Neural progenitor cell (in vitro differentiated cells): ENCODE measurements around the gene LRFN4. TPM values are rescaled to one million over a fixed set of nuclear protein-coding genes. Genes with fewer than 3 reads are reported as not detected.

Experiments
- DNase-seq: peaks from one replicate; pipeline ENCODE4 v3.0.0-alpha.2; 2016; ENCODE audit warnings: low spot score
- H2AFZ ChIP-seq: fragments of 200-600 bp; sonication (generic); replicated peaks from 2 replicates; pipeline ENCODE4 v1.6.1; 2016; ENCODE audit warnings: antibody characterized with exemption
- H3F3A ChIP-seq: fragments of 200-600 bp; sonication (generic); 2 replicates; pipeline ENCODE4 v1.6.1; 2016; ENCODE audit warnings: antibody characterized with exemption, low read depth
- H3K27ac ChIP-seq: fragments of 200-600 bp; sonication (generic); 2 replicates; pipeline ENCODE4 v1.5.1; 2016; ENCODE audit warnings: mild to moderate bottlenecking
- H3K27me3 ChIP-seq: fragments of 200-600 bp; sonication (generic); 2 replicates; pipeline ENCODE4 v1.6.1; 2016; ENCODE audit warnings: mild to moderate bottlenecking, moderate library complexity
- H3K36me3 ChIP-seq: fragments of 200-600 bp; sonication (generic); 2 replicates; pipeline ENCODE4 v1.5.1; 2016
- H3K4me1 ChIP-seq: fragments of 200-600 bp; sonication (generic); 2 replicates; pipeline ENCODE4 v1.6.1; 2016; ENCODE audit warnings: mixed run types
- H3K4me2 ChIP-seq: fragments of 200-600 bp; sonication (generic); 2 replicates; pipeline ENCODE4 v1.6.1; 2016
- H3K4me3 ChIP-seq: fragments of 200-600 bp; sonication (generic); 2 replicates; pipeline ENCODE4 v1.5.1; 2016
- H3K79me2 ChIP-seq: fragments of 200-600 bp; sonication (generic); 2 replicates; pipeline ENCODE4 v1.6.1; 2016; ENCODE audit warnings: low read depth
- H3K9ac ChIP-seq: fragments of 200-600 bp; sonication (generic); 2 replicates; pipeline ENCODE4 v1.6.1; 2016
- H3K9me3 ChIP-seq: fragments of 200-600 bp; sonication (generic); 2 replicates; pipeline ENCODE4 v1.5.1; 2016; ENCODE audit warnings: low read depth
- H4K20me1 ChIP-seq: fragments of 200-600 bp; sonication (generic); 2 replicates; pipeline ENCODE4 v1.6.1; 2016; ENCODE audit warnings: low read depth
- H3K27ac Mint-ChIP-seq: 3 replicates; pipeline ENCODE4 v1.8.0; 2021; ENCODE audit warnings: mixed read lengths
- H3K27me3 Mint-ChIP-seq: 2 replicates; pipeline ENCODE4 v1.8.0; 2022; ENCODE audit warnings: low read depth, mild to moderate bottlenecking, inconsistent platforms, moderate library complexity, mixed read lengths; ENCODE audit not compliant: insufficient read depth
- H3K36me3 Mint-ChIP-seq: 3 replicates; pipeline ENCODE4 v1.8.0; 2021; ENCODE audit warnings: mixed read lengths
- H3K4me1 Mint-ChIP-seq: 3 replicates; pipeline ENCODE4 v1.8.0; 2021; ENCODE audit warnings: mixed read lengths
- H3K4me3 Mint-ChIP-seq: 3 replicates; pipeline ENCODE4 v1.8.0; 2021; ENCODE audit warnings: mild to moderate bottlenecking, moderate library complexity, mixed read lengths
- H3K9me3 Mint-ChIP-seq: 3 replicates; pipeline ENCODE4 v1.8.0; 2020; ENCODE audit warnings: mixed read lengths
- EZH2 ChIP-seq: fragments of 200-600 bp; sonication (generic); IDR thresholded peaks from 2 replicates; pipeline ENCODE4 v1.6.1; 2017; ENCODE audit warnings: antibody characterized with exemption, mild to moderate bottlenecking, moderate library complexity
- EZH2phosphoT487 ChIP-seq: fragments of 200-600 bp; sonication (generic); IDR thresholded peaks from 2 replicates; pipeline ENCODE4 v1.6.1; 2017; ENCODE audit warnings: antibody characterized with exemption
- total RNA-seq: library from RNA; depleted of rRNA; stranded (reverse); fragments of >200 nt; gene quantifications from 2 replicates; pipeline ENCODE4 v1.2.3, GENCODE V29; 2015; ENCODE audit warnings: low replicate concordance
- TF ChIP-seq, protein P1 (sequence below): fragments of 200-600 bp; sonication (generic); IDR thresholded peaks from 2 replicates; pipeline ENCODE4 v1.5.1; 2017; ENCODE audit warnings: antibody characterized with exemption, mild to moderate bottlenecking

LRFN4 gene
- total RNA-seq, 1 donor from 2014 or later = 6.7 TPM

DNA sequence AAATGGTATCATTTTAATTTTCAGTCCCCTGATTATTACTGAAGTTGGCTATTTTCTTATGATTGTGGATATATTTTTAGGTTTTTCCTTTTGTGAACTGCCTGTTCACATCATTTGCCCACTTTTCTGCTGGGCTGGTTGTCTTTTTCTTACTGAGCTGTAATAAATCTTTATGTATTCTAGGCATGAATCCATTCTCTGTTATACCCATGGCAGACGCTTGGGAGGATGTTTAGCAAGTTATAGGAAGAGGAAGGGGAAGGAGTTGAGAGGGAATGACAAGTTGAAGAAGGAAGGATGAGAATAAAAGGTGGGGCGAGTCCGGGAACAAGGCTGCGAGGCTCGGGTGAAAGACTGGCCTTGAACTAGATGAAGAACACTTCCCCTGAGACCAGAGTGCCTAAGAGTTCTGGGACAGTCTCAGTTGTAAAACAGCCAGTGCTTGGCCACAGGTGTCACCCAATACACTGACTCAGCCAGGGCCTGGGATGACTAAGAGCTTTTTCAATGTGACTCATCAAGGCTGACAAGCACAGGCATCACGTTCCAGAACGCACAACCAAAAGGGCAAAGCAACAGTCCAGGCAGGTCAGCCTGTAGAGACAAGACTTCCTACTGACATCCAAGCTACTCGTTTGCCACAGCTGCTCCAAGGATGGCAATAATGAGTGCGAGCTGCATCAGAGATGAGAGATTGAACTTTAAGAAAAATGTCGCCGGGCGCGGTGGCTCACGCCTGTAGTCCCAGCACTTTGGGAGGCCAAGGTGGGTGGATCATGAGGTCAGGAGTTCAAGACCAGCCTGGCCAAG, 35.2 kb downstream of the LRFN4 start:
- Histone ChIP-seq H3K4me3 (no peak overlapping the region), H2AFZ (no peak overlapping the region), H3K4me2 (no peak overlapping the region), H3K79me2 (no peaks in the 10 kb centered on the region), H3K36me3 (no peaks in the 10 kb centered on the region), H3F3A (peaks cover 14% of the 10 kb centered on the region), H3K4me1 (peaks cover 35% of the 10 kb centered on the region), H3K9me3 (no peaks in the 10 kb centered on the region), H4K20me1 (peaks cover 15% of the 10 kb centered on the region), H3K27me3 (no peaks in the 10 kb centered on the region), H3K9ac (no peak overlapping the region), H3K27ac (no peak overlapping the region)
- peaks cover 43% of the 10 kb centered on the region for H3K4me1 Mint-ChIP-seq
- peaks cover 3% of the 10 kb centered on the region for H3K27me3 Mint-ChIP-seq
- no peak overlapping the region for H3K27ac Mint-ChIP-seq
- H3K4me3 Mint-ChIP-seq = no peak overlapping the region
- no peaks in the 10 kb centered on the region for H3K36me3 Mint-ChIP-seq
- TF ChIP-seq, protein P1, sequence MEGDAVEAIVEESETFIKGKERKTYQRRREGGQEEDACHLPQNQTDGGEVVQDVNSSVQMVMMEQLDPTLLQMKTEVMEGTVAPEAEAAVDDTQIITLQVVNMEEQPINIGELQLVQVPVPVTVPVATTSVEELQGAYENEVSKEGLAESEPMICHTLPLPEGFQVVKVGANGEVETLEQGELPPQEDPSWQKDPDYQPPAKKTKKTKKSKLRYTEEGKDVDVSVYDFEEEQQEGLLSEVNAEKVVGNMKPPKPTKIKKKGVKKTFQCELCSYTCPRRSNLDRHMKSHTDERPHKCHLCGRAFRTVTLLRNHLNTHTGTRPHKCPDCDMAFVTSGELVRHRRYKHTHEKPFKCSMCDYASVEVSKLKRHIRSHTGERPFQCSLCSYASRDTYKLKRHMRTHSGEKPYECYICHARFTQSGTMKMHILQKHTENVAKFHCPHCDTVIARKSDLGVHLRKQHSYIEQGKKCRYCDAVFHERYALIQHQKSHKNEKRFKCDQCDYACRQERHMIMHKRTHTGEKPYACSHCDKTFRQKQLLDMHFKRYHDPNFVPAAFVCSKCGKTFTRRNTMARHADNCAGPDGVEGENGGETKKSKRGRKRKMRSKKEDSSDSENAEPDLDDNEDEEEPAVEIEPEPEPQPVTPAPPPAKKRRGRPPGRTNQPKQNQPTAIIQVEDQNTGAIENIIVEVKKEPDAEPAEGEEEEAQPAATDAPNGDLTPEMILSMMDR = no peak
- no peak for TF ChIP-seq EZH2
- TF ChIP-seq EZH2phosphoT487 = no peak
- H3K9me3 Mint-ChIP-seq = peaks cover 2% of the 10 kb centered on the region
- no peak for DNase-seq

DNA sequence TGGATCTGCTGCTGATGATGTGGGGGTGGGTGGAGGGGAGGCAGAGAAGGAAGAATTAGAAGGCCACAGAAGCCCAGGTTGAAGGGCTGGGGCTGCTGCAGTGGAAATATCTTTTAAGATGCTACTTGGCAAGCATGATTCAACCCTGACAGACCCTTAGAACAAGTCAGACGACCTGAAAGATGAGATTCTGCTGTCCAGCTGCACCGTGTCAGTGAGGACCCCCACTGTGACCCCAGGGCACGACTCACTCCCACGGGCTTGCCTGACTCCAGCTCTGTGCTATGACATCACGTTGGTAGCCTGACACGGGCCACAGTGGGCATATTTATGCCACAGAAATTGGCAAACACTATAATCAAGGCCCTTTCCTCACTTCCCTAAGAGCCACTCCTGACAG, 36.0 kb downstream of the LRFN4 start:
- Mint-ChIP-seq H3K27ac (no peak overlapping the region), H3K9me3 (peaks cover 2% of the 10 kb centered on the region), H3K4me1 (peaks cover 43% of the 10 kb centered on the region), H3K36me3 (no peaks in the 10 kb centered on the region), H3K27me3 (peaks cover 6% of the 10 kb centered on the region), H3K4me3 (no peak overlapping the region)
- no peak overlapping the region for H3K4me3 ChIP-seq
- H3K9me3 ChIP-seq = no peaks in the 10 kb centered on the region
- H4K20me1 ChIP-seq = peaks cover 15% of the 10 kb centered on the region
- H3K36me3 ChIP-seq = no peaks in the 10 kb centered on the region
- TF ChIP-seq, protein P1 = no peak
- TF ChIP-seq EZH2 (no peak), EZH2phosphoT487 (no peak)
- H3K4me2 ChIP-seq = peak overlapping the region; percentile 60
- no peak overlapping the region for H3K27ac ChIP-seq
- no peak overlapping the region for H2AFZ ChIP-seq
- H3K27me3 ChIP-seq = no peaks in the 10 kb centered on the region
- DNase-seq = no peak
- H3K79me2 ChIP-seq = no peaks in the 10 kb centered on the region
- H3F3A ChIP-seq = peaks cover 14% of the 10 kb centered on the region
- H3K9ac ChIP-seq = no peak overlapping the region
- H3K4me1 ChIP-seq = peaks cover 35% of the 10 kb centered on the region

DNA sequence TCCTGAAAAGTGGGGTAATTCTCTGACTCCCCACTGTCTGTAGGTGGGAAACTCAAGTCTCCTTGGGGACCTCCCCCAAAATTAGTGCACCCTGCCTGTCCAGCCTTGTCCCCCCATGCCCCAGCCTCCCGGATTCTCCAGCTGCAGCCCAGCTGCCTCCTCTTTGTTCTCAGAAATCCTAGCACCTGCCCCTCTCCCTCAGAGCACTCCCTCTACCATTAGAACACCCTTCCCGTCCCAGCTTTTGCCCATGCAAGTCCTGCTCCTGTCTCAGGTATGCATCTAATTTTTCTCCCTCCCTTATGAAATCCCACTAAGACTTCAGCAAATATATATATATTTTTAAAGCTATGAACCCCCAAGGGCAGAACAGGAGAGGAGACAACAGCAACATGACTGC, 37.3 kb downstream of the LRFN4 start:
- no peak for TF ChIP-seq EZH2
- TF ChIP-seq EZH2phosphoT487 = no peak
- TF ChIP-seq, protein P1 = no peak
- no peak for DNase-seq

More for the DNA sequence above, 37.3 kb downstream of the LRFN4 start:
- Histone ChIP-seq H3K27ac (no peak overlapping the region), H3K9ac (no peak overlapping the region), H3K4me1 (peaks cover 35% of the 10 kb centered on the region), H3F3A (peaks cover 14% of the 10 kb centered on the region), H3K4me2 (peak overlapping the region; percentile 56), H3K4me3 (no peak overlapping the region), H3K27me3 (no peaks in the 10 kb centered on the region), H3K9me3 (no peaks in the 10 kb centered on the region), H3K79me2 (no peaks in the 10 kb centered on the region), H2AFZ (no peak overlapping the region), H4K20me1 (peaks cover 15% of the 10 kb centered on the region), H3K36me3 (no peaks in the 10 kb centered on the region)
- Mint-ChIP-seq H3K27ac (no peak overlapping the region), H3K36me3 (no peaks in the 10 kb centered on the region), H3K27me3 (peaks cover 3% of the 10 kb centered on the region), H3K4me1 (peaks cover 39% of the 10 kb centered on the region), H3K9me3 (peaks cover 2% of the 10 kb centered on the region), H3K4me3 (no peak overlapping the region)
